Suprapubic skin (tissue), 4 donors: ENCODE data around the gene PKMYT1. TPM values are rescaled to one million over a fixed set of nuclear protein-coding genes. Genes with fewer than 3 reads are reported as not detected.

Experiments
- DNase-seq, 2 donors: peaks; one replicate each; pipeline ENCODE4 v3.0.0-alpha.2; 2019; ENCODE audit warnings: low spot score in 2 of 2
- H3K27ac ChIP-seq: fragments of 200-600 bp; sonication (generic); one replicate; pipeline ENCODE4 v1.5.1; 2019
- H3K27me3 ChIP-seq: fragments of 200-600 bp; sonication (generic); one replicate; pipeline ENCODE4 v1.5.1; 2019
- H3K36me3 ChIP-seq: fragments of 200-600 bp; sonication (generic); one replicate; pipeline ENCODE4 v1.5.1; 2019
- H3K4me1 ChIP-seq: fragments of 200-600 bp; sonication (generic); one replicate; pipeline ENCODE4 v1.5.1; 2019
- H3K4me3 ChIP-seq: fragments of 200-600 bp; sonication (generic); one replicate; pipeline ENCODE4 v1.5.1; 2019; ENCODE audit warnings: mild to moderate bottlenecking
- H3K9me3 ChIP-seq: fragments of 200-600 bp; sonication (generic); one replicate; pipeline ENCODE4 v1.5.1; 2019
- EP300 ChIP-seq: sonication (generic); formaldehyde crosslinking; IDR thresholded peaks from one replicate; pipeline ENCODE4 v1.6.1; 2017; ENCODE audit warnings: antibody characterized with exemption
- POLR2A ChIP-seq, 2 donors: fragments of 450-650 bp; IDR thresholded peaks; one replicate each; pipeline ENCODE4 v1.6.1; 2017; ENCODE audit warnings: antibody characterized with exemption in 2 of 2, mild to moderate bottlenecking in 2 of 2, moderate library complexity in 2 of 2
- POLR2AphosphoS5 ChIP-seq, 3 donors: sonication (generic); formaldehyde crosslinking; IDR thresholded peaks; one replicate each; pipeline ENCODE4 v1.6.1; 2017; ENCODE audit warnings: antibody characterized with exemption in 3 of 3
- WGBS: methylation state at CpG from one replicate; pipeline ENCODE4 v1.1.5; 2018; 5-methylcytosine and 5-hydroxymethylcytosine counted together
- total RNA-seq, 4 donors: library from RNA; depleted of rRNA; stranded (reverse); fragments of >200 nt; gene quantifications; one replicate each; pipeline ENCODE4 v1.1.0, GENCODE V29; 2016
- TF ChIP-seq, protein P1 (sequence below), 2 donors: fragments of 200-600 bp in 1 of 2; fragments of 450-650 bp in 1 of 2; sonication (generic) in 1 of 2; IDR thresholded peaks; one replicate each; pipeline ENCODE4 v1.5.1; 2016 to 2019; ENCODE audit warnings: antibody characterized with exemption in 2 of 2, mild to moderate bottlenecking in 1 of 2, moderate library complexity in 1 of 2

Gene PKMYT1
- total RNA-seq, 4 donors from 2014 or later, result 1.9 to 6.4 (median 4.7) TPM

DNA sequence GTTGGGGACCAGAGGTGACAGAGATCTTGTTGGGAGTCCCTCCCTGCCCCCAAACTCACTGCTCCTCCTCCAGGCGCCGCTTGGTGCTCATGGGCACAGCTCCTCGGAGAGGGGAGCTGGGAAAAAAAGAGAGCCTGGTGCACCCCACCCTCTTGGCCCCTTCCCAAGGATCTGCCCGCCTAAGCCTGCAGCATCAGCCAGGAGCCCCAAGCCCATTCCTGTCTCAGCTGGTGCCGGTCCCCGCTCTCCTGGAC lies 43.1 kb upstream of the PKMYT1 start:
- no peaks in the 10 kb centered on the region for H3K9me3 ChIP-seq
- H3K27me3 ChIP-seq, result peaks cover 10% of the 10 kb centered on the region
- H3K4me3 ChIP-seq, result peak overlapping the region; percentile 60
- peaks cover 64% of the 10 kb centered on the region for H3K4me1 ChIP-seq
- TF ChIP-seq EP300 (no peak), POLR2AphosphoS5 (IDR thresholded peaks at IDR 0.05) (no peak), POLR2A (IDR thresholded peaks at IDR 0.05) (no peak)
- TF ChIP-seq, protein P1, sequence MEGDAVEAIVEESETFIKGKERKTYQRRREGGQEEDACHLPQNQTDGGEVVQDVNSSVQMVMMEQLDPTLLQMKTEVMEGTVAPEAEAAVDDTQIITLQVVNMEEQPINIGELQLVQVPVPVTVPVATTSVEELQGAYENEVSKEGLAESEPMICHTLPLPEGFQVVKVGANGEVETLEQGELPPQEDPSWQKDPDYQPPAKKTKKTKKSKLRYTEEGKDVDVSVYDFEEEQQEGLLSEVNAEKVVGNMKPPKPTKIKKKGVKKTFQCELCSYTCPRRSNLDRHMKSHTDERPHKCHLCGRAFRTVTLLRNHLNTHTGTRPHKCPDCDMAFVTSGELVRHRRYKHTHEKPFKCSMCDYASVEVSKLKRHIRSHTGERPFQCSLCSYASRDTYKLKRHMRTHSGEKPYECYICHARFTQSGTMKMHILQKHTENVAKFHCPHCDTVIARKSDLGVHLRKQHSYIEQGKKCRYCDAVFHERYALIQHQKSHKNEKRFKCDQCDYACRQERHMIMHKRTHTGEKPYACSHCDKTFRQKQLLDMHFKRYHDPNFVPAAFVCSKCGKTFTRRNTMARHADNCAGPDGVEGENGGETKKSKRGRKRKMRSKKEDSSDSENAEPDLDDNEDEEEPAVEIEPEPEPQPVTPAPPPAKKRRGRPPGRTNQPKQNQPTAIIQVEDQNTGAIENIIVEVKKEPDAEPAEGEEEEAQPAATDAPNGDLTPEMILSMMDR (IDR thresholded peaks at IDR 0.05), result no peak
- 5% methylated on average over 3 of the region's 6 CpGs for WGBS
- no peak for DNase-seq
- H3K36me3 ChIP-seq, result peaks cover 19% of the 10 kb centered on the region
- peak overlapping the region; percentile 90 for H3K27ac ChIP-seq

DNA sequence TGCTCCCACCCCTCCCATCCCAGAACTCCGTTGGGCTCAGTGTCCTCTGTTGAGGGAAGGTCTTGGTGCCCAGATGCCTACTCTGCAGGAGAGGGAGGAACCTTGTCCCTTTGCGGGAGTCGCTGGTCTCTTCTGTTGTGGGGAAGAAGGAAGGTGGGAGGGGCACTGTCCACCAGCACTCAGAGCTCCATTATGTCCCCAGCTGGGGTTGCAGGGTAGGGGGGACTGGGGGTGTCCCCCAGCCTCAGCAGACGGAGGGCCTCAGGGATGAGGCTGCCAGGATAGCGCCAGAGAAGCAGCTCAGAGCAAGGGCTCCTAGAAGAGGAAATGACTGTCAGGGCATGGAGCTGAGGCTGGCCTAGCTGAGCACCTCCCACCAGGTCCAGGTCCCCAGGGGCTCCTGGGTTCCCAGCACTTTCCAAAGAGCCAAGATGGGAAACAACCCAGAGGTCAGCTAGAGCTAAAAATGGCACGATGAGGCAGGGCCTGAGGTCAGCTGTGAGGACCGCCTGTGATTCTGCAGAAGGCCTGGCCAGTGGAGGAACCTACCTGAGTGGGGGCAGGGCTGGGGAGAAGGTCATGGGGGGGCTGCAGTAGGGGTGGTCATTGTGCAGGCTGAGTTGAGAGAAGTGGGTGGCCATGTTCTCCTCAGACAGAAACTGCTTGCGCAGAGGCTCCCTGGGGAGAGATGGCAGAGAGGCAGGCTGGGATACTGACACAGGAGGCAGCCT lies 42.6 kb upstream of the PKMYT1 start:
- no peak for DNase-seq
- 13% methylated on average over 6 of the region's 8 CpGs for WGBS
- Histone ChIP-seq H3K27ac (peak overlapping the region; percentile 90), H3K4me1 (peaks cover 64% of the 10 kb centered on the region), H3K36me3 (peaks cover 19% of the 10 kb centered on the region), H3K9me3 (no peaks in the 10 kb centered on the region), H3K27me3 (peaks cover 15% of the 10 kb centered on the region), H3K4me3 (peak overlapping the region; percentile 60)
- TF ChIP-seq, protein P1 (IDR thresholded peaks at IDR 0.05), result no peak
- TF ChIP-seq EP300 (no peak), POLR2A (IDR thresholded peaks at IDR 0.05) (no peak), POLR2AphosphoS5 (IDR thresholded peaks at IDR 0.05) (no peak)

DNA sequence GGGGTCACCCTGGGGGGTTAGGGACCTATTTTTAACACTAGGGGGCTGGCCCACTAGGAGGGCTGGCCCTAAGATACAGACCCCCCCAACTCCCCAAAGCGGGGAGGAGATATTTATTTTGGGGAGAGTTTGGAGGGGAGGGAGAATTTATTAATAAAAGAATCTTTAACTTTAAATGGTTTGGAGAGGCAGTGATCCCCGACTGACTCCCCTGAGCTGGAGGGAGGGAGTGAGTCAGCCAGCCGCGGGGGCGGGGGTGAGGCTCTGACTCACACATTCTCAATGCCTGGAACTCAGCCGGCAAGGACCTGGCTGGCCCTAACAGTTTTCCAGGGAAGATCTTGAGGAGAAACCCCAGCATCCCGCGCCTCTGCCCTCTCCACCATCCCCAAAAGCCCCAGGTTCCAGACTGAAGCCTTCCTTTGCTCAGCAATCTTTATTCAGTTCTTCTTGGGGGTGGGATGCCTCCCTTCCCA lies 42.0 kb upstream of the PKMYT1 start:
- peak in 1 of 3 donors; percentile 68 for TF ChIP-seq POLR2AphosphoS5 (IDR thresholded peaks at IDR 0.05)
- TF ChIP-seq, protein P1 (IDR thresholded peaks at IDR 0.05), result no peak
- no peak for TF ChIP-seq EP300
- no peak for TF ChIP-seq POLR2A (IDR thresholded peaks at IDR 0.05)
- Histone ChIP-seq H3K27me3 (peaks cover 19% of the 10 kb centered on the region), H3K27ac (peak overlapping the region; percentile 90), H3K36me3 (peaks cover 16% of the 10 kb centered on the region), H3K4me3 (peak overlapping the region; percentile 60), H3K4me1 (peaks cover 63% of the 10 kb centered on the region), H3K9me3 (no peaks in the 10 kb centered on the region)
- peak; percentile 94 to 95 for DNase-seq
- WGBS, result under 1% methylated on average over 8 of the region's 8 CpGs

DNA sequence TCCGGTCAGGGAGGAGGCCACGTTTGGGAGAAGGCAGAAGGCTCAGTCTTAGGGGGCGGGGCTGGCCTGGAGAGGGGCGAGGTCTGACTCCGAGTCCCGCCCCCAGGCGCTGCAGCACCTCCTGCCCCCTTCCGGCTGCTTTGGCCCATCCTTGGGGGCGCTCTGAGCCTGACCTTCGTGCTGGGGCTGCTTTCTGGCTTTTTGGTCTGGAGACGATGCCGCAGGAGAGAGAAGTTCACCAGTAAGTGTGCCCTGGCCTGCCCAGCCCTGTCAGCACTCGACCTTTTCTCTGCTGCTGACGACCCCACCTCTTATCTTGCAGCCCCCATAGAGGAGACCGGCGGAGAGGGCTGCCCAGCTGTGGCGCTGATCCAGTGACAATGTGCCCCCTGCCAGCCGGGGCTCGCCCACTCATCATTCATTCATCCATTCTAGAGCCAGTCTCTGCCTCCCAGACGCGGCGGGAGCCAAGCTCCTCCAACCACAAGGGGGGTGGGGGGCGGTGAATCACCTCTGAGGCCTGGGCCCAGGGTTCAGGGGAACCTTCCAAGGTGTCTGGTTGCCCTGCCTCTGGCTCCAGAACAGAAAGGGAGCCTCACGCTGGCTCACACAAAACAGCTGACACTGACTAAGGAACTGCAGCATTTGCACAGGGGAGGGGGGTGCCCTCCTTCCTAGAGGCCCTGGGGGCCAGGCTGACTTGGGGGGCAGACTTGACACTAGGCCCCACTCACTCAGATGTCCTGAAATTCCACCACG lies 41.4 kb upstream of the PKMYT1 start:
- Histone ChIP-seq H3K4me1 (peaks cover 63% of the 10 kb centered on the region), H3K4me3 (peak overlapping the region; percentile 60), H3K27me3 (peaks cover 19% of the 10 kb centered on the region), H3K36me3 (peaks cover 10% of the 10 kb centered on the region), H3K27ac (peak overlapping the region; percentile 90), H3K9me3 (no peaks in the 10 kb centered on the region)
- WGBS, result 3% methylated on average over 12 of the region's 25 CpGs
- DNase-seq, result peak; percentile 90 to 91
- TF ChIP-seq, protein P1 (IDR thresholded peaks at IDR 0.05), result peak in 1 of 2 donors; percentile 21
- no peak for TF ChIP-seq POLR2A (IDR thresholded peaks at IDR 0.05)
